NOMO-1 treated with DMSO at 0.1 percent for 48 hours (cell line): ENCODE results near the gene MMADHC.
"Not testable (repeated sequence)": the region's sequence is repeated elsewhere in the genome, so short reads cannot be mapped to it uniquely, and the experiment has no call there.

Experiments
- DNase-seq: peaks from one replicate; lab custom pipeline; 2025; ENCODE audit not compliant: unreplicated experiment; lab: John Stamatoyannopoulos, UW

The MMADHC gene

DNA sequence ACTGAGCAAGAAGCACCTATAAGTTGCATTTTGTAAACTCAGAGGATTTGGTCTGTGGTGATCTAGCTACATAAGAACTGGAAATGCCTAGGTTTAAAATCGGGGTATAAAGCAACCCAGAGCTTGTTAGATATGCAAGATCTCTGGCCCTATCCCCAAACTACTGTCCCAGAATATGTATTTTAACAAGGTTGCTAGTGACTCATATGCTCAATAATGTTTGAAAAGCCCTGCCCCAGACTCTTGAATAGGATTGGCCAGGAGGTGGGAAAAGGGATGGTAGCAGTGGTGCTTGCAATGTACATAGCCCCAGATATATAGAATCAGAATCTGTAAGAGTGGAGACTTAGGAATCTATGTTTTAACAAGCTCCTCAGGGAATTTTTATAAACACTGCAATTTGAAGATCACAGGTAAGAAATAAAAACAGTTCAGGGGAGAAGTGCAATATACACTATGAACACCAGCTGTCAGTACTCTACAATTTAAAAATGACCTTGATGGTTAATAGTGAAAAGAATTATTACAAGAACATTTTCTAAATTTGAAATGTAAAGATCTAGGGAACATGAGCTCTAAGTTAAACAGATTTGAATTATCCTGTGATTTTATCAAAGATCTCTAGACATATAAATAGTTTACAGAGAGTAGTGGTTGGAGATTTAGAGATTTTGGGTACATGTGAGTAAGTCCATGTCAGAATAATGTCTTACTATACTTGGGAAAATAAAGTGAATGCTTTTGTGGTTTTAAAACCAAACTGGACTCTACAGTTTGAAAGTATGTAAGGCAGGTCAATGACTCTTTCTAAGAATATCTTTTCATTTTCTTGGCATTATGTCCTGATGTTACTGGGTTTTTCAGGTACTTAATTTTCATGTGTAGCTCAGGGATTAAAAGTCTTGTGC, 7.7 kb upstream of the MMADHC start:
- DNase-seq, result no peak

DNA sequence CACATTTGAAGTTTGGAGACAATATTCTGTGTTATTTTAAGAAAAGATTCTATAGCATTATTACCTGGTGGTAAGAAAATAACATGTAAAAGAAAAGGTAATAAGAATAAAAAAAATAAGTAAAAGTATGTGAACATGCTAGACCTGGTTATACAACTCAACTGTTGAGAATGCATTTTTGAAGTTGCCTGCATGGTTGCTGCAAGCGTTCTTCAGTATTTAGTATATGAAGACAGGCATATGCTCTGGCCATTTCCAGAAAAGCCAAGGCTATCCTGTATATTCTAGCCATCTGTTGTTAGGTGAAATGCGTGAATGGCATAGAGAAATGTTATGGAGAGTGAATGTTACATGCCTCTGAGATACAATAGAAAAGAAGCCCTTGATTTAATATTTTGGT, 6.8 kb upstream of the MMADHC start:
- DNase-seq, result no peak

DNA sequence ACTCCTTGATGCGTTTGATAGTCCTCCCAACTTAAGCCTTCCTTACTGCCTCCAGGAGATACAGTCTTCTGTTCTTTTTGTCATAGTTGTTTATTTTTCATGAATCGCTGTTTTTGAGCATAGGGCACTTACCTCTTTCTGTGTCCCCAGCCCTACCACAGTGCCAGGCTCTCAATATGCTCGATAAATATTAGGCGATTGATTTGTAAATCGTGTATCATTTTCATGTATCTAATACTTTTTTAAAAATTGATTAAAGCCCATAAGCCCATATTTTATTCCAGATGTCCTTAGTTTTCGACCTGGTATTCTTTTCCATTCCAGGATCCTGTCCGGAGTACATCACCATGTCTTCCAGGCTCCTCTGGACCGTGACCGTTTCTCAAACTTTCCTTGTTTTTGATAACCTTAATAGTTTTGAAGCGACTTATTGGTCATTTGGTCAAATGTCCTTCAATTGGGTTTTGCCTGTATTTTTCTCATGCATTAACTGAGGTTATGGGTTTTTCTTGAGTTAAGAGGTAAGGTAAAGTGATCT, 444 bp upstream of the MMADHC start:
- DNase-seq, result no peak

DNA sequence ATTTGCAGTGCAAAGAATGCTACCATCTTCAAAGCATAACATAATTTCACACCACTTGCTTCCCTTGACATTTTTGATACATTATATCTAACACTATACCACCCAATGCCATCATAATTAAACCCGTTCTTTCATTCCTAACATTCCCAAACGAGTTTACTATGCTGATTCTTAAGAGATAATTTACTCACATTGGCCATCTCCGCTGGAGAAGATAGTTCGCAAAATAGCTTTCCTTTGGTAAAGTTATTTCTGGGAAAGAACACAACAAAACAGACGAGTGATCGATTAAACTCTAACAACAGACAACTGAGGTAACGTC, 716 bp downstream of the MMADHC start:
- no peak for DNase-seq

DNA sequence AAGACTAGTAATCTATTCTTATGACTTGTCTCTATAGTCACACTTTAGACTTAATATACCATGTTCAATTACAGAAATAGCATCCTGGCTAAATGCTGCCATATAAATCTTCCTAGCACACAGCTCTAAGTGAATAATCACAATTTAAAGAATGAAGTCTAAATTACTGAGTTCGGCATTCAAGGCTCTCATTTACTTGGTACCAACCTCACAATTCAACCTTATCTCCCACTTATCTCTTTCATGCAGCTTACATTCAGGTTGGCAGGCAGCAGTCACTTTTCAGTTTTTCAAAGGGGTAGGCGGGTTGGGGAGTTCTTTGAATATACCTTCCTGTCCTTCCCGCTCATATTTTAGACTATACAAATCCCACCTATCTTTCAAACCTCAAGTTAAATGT, 1.5 kb downstream of the MMADHC start:
- no peak for DNase-seq

DNA sequence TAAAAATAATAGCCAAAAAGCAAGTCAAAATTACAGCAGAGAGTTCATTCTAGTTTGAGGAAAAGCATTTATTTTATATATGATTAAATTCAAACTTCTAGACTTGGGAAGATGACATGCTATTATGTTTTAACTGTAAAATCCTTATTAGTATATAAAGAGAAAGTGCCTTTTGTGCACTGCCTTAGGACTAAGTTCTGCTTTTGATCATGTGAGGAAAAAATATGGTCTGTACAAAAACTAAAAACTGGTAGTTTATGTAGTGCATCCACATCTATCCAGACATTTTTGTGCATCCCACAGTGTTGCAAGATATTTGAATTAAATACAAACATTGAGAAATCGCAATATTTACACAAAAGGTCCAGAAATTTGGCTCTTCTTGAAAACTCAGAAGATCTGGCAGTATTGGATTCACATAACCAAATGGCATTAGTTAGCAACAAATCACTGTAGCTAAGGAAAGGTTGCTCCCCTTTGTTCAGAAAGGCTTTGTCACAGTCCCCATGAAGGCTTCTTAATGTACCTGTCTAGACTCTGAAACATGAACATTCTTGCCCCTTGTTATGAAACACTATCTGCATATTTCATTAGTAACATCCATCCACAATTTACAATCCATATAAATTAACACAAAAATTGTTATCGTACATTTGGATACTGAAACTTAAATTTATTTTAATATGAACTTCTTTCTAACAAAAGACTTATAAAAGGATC, 2.2 kb downstream of the MMADHC start:
- DNase-seq, result peak; percentile 25

DNA sequence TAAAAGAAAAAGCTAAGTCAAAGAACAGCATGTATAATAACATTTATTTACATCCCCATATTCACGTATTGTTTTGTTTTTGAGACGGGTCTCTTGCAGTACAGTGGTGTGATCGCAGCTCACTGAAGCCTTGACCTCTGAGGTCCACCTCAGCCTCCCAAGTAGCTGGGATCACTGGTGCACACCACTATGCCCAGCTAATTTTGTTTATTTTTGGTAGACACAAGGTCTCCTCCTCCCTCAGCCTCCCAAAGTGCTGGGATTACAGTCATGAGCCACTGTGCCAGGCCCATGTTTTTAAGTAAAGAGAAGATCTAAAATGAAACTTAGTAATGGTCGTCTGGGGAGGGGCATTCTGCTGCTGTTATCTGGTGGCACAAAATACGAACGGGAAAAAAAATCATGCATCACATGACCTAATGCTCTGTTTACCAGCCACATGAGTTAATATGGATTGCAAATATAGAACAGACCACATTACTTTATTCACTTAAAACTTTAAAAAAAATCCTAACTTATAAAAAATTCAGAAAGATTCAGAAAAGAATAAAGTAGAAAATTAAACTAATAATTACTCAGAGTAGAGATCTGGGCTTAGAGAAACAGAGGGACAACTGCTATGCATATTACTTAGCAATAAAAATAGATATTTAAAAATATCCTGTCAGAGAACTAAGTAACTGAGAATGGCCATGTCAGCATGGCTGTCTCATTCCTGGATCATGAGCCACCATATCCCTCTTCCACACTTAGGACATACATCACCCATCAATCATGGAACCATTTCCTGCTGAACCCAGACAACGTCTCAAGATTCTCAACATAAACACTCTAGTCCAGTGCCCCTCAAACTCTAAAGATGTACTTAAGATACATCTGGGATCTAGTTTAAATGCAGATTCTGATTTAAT, 7.3 kb downstream of the MMADHC start:
- DNase-seq, result no peak

DNA sequence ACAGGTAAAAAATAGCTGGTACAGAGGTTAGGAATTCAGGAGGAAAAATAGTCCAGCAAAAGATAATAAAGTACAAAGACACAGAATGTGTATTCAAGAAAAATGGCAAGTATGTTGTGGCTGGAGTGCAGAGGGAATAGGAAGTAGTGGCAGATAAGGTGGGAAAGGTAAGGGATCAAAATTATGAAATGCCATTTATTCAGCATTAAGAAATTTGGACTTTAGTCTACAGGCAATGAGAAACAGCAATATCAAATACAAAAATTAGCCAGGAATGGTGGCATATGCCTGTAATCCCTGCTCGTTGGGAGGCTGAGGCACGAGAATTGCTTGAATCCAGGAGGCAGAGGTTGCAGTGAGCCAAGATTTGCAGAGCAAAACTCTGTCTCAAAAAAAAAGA, 10.3 kb downstream of the MMADHC start:
- no peak for DNase-seq

DNA sequence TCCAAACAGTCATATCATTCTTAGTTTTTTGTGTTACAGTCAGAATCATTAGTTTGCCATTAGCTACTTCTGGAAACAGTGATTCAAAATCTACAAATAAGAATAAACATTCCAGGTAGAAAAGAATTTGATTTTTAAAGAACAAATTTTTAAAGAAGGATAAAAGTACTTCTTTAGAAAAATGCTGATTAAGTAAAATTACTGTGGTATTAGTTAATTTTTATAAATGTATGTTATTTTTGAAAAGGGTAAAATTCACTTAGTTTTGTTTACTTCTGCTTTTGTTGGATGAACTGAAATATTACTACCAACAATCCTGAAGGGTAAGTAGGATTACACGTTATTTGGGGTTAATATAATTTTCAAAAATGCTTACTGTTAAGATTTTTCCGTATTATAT, 11.8 kb downstream of the MMADHC start:
- DNase-seq, result no peak

DNA sequence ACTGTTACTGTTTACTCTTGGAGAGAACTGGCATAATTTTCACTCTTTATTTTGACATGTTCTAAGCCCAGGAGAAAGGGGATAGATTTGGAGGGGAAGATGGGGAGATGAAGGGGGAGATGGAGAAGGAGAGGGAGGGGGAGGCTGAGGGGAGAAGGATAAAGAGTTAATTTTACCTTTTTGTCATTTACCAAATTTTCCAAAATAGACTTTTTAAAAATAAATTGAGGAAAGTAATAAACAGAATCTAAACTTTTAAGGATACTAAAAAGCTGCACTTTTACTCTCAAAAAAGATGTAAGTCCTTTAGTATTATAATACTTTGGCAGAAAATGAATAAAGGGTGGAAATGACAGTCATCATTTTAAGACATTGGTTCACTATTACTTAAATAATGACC, 12.3 kb downstream of the MMADHC start:
- DNase-seq, result no peak

DNA sequence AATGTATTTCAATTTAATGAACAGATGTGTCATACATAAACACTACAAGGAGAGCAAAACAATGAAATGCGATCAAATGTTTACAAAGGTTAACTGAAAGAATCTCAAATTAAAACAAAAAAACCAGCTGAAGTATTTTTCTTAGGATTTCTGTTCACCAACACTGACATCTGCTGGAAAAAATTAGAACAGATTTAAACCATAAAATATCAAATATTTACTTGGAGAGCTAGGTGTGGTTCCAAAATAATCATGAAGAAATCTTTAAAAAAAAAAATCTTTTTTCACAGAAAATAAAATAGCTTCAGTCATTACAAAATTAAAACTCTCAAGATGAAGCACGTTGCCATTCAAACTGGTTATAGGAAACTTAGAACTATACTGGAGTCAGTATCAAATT, 13.8 kb downstream of the MMADHC start:
- no peak for DNase-seq

DNA sequence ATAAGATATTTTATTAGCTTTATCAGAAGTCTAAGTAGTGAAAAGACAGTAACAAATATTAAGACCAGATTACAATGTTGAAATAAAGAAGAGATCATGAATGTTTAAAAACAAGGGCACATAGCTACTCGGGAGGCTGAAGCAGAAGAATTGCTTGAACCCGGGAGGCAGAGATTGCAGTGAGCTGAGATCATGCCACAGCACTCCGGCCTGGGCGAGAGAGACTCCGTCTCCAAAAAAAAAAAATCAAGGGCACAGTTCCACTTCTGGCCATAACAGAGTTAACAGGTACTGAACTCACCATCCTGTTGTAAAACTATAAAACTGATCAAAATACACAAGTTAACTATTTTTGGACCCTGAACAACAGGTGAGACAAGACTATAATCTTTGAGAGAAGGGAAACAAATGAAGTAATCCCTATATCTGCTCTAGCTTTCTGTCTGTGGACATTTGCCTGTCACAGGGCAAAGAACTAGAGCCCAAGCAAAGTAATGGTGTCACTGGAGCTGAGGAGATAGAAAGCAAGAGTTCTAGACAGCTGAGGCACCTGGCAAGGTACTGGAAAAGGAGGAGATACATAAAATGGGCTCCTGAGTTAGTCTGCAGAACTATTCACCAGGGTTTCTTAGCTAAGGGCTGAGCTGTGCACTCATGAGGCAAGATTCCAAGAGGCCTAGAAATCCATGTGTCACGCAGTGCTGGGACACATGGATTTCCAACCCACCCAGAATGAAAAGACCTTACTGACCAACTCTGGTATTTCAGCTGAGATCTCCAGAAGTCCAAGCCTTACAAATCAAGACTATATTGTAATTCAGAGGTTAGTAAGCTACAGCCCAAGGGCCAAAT, 15.2 kb downstream of the MMADHC start:
- no peak for DNase-seq

DNA sequence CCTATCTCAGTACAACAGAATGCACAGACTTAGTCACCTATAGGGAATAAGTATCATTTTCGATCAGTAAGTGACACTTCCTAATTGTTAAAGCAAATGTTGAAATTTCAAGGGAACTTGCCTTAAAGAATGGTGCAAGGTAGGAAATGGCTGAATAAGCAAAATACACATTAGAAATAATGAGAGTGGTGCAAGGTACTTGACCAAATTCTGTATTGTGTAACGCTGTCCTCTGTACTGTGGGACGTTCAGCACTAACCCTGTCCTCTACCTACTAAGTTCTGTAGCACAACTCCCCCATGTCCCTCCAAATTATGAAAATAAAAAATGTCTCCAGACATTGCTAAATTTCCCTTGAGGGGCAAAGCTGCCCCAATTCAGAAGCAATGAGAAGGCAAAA, 19.4 kb downstream of the MMADHC start:
- no peak for DNase-seq

DNA sequence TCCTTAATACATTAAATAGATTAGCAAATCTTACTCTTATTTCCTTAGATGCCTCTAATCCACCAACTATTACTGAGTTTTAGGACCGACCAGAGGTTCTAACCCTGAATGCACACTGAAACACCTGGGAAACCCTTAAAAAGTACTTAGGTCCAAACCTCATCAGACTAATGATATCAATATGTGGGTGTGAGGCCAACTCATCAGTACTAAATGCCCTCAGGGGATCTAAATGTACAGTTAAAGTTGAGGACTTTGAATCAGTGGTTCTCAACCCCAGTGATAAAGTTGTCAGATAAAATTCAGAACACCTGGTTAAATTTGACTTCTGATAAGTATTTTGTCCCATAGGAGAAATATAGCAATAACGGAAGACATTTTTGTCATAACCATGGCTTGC, 20.9 kb downstream of the MMADHC start:
- no peak for DNase-seq

DNA sequence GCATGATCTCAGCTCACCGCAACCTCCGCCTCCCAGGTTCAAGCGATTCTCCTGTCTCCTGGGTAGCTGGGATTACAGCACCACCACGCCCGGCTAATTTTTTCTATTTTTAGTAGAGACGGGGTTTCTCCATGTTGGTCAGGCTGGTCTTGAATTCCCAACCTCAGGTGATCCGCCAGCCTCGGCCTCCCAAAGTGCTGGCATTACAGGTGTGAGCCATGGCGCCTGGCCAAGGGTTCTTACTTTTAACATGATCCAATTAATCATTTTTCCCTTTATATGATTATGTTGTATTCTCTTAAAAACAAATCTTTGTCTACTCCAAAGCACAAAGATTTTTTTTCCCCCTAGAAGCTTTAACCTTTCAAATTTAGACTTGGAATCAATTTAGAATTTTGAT, 21.9 kb downstream of the MMADHC start:
- not testable (repeated sequence) for DNase-seq

DNA sequence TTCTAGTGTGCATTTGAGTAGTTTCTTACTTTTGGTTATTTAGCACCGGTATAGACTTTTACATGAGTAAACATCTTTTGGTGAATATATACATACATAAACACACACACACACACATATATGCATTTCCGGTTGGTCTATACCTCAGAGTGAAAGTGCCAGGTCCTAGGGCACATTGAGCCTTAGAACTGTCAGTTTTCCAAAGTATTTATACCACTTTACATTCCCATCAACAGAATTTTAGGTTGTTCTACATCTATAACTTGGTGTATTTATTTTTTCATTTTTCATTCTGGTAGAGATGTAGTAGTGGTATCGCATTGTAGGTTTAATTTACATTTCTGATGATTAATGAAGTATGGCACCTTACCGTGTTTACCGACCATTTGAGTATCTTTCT, 22.6 kb downstream of the MMADHC start:
- no peak for DNase-seq

DNA sequence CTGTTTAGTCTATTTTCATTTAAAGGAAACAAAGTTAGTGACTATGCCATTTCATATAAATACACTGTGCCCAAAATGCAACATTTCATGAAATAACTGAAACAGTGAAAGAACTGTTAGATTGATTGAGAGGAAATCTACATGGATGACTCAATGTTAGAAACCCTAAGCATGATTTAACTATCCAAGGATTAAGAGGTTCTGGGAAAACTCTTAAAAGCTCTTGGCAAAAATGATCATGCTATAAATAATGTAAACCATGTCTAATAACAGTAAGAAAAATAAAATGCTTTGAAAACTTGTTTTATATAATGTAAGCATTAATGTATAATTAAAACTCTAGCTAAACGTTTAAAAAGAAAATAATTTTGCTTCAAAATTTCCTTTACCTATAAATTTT, 23.5 kb downstream of the MMADHC start:
- DNase-seq, result no peak

DNA sequence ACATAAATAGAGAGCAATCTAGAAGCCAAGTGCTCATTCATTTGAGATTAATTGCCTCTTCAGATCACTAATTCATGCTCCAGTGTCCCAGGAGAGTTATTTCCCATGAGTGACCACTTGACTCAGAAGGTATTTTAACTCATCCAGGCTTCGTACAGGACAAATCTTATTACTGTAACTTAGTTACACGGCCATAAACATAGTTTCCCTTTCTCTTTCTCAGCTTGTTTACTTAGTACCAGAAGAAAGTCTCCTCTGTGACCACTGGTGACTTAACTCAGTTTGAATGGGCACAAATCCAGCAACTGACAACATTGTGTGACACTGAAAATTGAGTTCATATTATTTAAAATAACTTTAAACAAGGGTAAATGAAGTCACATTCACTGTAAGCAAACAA, 25.3 kb downstream of the MMADHC start:
- no peak for DNase-seq

DNA sequence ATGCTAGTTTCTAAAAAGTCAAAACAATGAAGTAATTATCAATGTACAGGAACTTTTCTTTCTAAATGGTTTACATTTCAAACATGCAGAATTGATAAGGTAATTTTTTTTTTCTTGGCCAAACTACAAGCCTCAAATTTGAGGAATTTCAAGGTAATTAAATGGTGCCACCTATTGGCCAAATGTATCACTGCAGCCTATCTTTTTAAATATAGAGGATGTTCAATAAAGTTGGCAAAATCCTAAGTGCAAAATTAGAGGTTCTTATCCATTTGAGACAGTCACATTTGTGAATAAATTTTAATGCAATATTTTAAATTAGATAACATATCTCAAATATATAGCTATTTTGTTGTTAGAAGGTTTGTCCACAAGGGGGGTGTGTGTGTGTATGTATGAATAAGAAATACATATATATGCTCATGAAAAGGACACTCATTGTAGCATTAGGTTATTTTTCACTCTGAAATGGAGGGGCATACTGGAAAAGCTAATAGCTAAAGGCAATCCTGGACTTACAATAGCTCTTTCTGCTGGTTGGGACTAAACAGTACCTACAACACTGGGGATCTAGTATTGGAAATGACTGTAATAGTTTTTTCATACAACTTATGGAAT, 26.2 kb downstream of the MMADHC start:
- DNase-seq, result peak; percentile 45
